Thyroid gland (tissue), 4 donors: ENCODE results near the gene HTR4.

Experiments
- POLR2A ChIP-seq, 2 donors: fragments of 450-650 bp; IDR thresholded peaks; one replicate each; pipeline ENCODE4 v1.6.1; 2017; ENCODE audit warnings: antibody characterized with exemption in 2 of 2, mild to moderate bottlenecking in 2 of 2, moderate library complexity in 1 of 2
- TF ChIP-seq, protein P1 (sequence below), 6 experiments: fragments of 200-600 bp in 3 of 6; fragments of 450-650 bp in 3 of 6; sonication (generic) in 3 of 6; IDR thresholded peaks; one replicate each; pipeline ENCODE4 v1.5.1; 2016 to 2019; ENCODE audit warnings: antibody characterized with exemption in 6 of 6, mild to moderate bottlenecking in 2 of 6, inconsistent platforms in 1 of 6, moderate library complexity in 1 of 6

DNA sequence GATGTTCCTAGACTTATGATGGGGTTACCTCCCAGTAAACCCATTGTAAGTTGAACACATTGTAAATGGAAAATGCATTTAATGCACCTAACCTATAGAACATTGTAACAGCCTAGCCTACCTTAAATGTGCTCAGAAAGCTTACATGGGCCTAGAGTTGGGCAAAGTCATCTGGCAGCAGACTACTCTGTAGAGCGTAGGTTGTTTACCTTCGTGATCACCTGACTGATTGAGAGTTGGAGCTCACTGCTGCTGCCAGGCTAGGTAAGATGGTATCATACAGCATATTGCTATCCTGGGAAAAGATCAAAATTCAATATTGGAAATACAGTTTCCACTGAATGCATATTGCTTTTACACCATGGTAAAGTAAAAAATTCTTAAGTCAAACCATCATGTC lies 95.4 kb downstream of the HTR4 start:
- TF ChIP-seq POLR2A (IDR thresholded peaks at IDR 0.05): no peak
- TF ChIP-seq, protein P1, sequence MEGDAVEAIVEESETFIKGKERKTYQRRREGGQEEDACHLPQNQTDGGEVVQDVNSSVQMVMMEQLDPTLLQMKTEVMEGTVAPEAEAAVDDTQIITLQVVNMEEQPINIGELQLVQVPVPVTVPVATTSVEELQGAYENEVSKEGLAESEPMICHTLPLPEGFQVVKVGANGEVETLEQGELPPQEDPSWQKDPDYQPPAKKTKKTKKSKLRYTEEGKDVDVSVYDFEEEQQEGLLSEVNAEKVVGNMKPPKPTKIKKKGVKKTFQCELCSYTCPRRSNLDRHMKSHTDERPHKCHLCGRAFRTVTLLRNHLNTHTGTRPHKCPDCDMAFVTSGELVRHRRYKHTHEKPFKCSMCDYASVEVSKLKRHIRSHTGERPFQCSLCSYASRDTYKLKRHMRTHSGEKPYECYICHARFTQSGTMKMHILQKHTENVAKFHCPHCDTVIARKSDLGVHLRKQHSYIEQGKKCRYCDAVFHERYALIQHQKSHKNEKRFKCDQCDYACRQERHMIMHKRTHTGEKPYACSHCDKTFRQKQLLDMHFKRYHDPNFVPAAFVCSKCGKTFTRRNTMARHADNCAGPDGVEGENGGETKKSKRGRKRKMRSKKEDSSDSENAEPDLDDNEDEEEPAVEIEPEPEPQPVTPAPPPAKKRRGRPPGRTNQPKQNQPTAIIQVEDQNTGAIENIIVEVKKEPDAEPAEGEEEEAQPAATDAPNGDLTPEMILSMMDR (IDR thresholded peaks at IDR 0.05): no peak
